Coronary artery (tissue), 2 donors: ENCODE results near the gene COMP.

Source experiments
- DNase-seq: peaks from one replicate; pipeline ENCODE4 v3.0.0-alpha.2; 2017; ENCODE audit warnings: low spot score
- H3K27ac ChIP-seq, 2 donors: fragments of 200-600 bp; sonication (generic); one replicate each; pipeline ENCODE4 v1.5.1; 2016 to 2019
- H3K4me3 ChIP-seq: fragments of 200-600 bp; sonication (generic); 2 replicates; pipeline ENCODE4 v1.5.1; 2016; ENCODE audit warnings: mild to moderate bottlenecking, moderate library complexity
- CTCF ChIP-seq: fragments of 200-600 bp; sonication (generic); IDR thresholded peaks from one replicate; pipeline ENCODE4 v1.5.1; 2019; ENCODE audit warnings: antibody characterized with exemption

COMP gene

GRCh38 chr19:18781885-18782527 lies 9.1 kb downstream of the COMP start:
- no peak overlapping the region for H3K27ac ChIP-seq
- DNase-seq, result no peak
- TF ChIP-seq CTCF, result no peak
- no peak overlapping the region for H3K4me3 ChIP-seq

- no peak for TF ChIP-seq CTCF
- Histone ChIP-seq H3K27ac (no peak overlapping the region), H3K4me3 (no peak overlapping the region)
- no peak for DNase-seq
Measured at GRCh38 chr19:18781047-18781600, 10.0 kb downstream of the COMP start.

- no peak for DNase-seq
- H3K4me3 ChIP-seq, result no peak overlapping the region
- no peak for TF ChIP-seq CTCF
- H3K27ac ChIP-seq, result no peak overlapping the region
Measured at GRCh38 chr19:18780631-18781030, 10.5 kb downstream of the COMP start.

- Histone ChIP-seq H3K4me3 (no peak overlapping the region), H3K27ac (no peak overlapping the region)
- TF ChIP-seq CTCF, result no peak
- no peak for DNase-seq
Measured at GRCh38 chr19:18780081-18780480, 11.0 kb downstream of the COMP start.

GRCh38 chr19:18778826-18779495 lies 12.1 kb downstream of the COMP start:
- no peak overlapping the region for H3K27ac ChIP-seq
- no peak for DNase-seq
- H3K4me3 ChIP-seq, result no peak overlapping the region
- no peak for TF ChIP-seq CTCF

GRCh38 chr19:18778076-18778389 lies 13.1 kb downstream of the COMP start:
- no peak for DNase-seq

More at GRCh38 chr19:18778076-18778389, 13.1 kb downstream of the COMP start:
- H3K4me3 ChIP-seq, result no peak overlapping the region
- TF ChIP-seq CTCF, result no peak
- H3K27ac ChIP-seq, result no peak overlapping the region
